ENCODE measurements around the gene SSH2.
"Not testable (repeated sequence)": the region's sequence is repeated elsewhere in the genome, so short reads cannot be mapped to it uniquely, and the experiment has no call there.

Gene SSH2

GRCh38 chr17:29683481-29683880, 246.5 kb downstream of the SSH2 start:
- peaks cover 0 to 9% of the 10 kb centered on the region in 2 donors for H3K36me3 ChIP-seq (ENCODE audit: control insufficient read depth in 1 of 2, insufficient read depth in 2 of 2, low read length in 2 of 2)
- H3K4me1 ChIP-seq (ENCODE audit: control insufficient read depth in 1 of 2, insufficient read depth in 2 of 2, low read length in 2 of 2), result peaks cover 5 to 24% of the 10 kb centered on the region in 2 donors
- H3K9me3 ChIP-seq (ENCODE audit: control insufficient read depth in 1 of 2, low read length in 2 of 2), result no peaks in the 10 kb centered on the region
- no peak overlapping the region for H3K4me3 ChIP-seq (ENCODE audit: low read depth in 1 of 2, low read length in 2 of 2)
- H3K27me3 ChIP-seq (ENCODE audit: control insufficient read depth in 1 of 2, insufficient read depth in 2 of 2, low read length in 2 of 2), result no peaks in the 10 kb centered on the region
- H3K9ac ChIP-seq (ENCODE audit: low read depth in 1 of 2, low read length in 2 of 2), result no peak overlapping the region
- no peak overlapping the region for H3K27ac ChIP-seq (ENCODE audit: low read depth, low read length)

DNA sequence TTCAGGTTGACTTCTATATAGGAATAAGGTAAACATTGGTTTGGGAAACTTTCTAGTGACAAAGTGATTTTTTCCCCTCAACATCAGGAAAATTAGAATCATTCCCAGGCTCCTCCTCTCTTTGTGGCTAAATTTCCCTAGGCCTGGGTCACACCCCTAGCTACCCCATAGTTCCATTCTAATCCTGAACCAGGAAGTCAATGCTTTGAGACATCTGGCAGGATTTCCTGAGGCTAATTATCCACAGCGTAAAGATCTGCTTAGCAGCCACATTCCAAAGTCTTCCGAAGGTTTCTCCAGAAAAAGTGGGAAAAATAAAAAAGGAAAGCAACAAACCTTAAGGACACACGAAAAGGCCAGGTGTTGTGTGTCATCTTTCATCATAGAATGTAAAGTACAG, 247.0 kb downstream of the SSH2 start:
- Histone ChIP-seq H3K9me3 (ENCODE audit: control insufficient read depth in 1 of 2, low read length in 2 of 2) (no peaks in the 10 kb centered on the region), H3K9ac (ENCODE audit: low read depth in 1 of 2, low read length in 2 of 2) (no peak overlapping the region), H3K4me3 (ENCODE audit: low read depth in 1 of 2, low read length in 2 of 2) (no peak overlapping the region), H3K27ac (ENCODE audit: low read depth, low read length) (no peak overlapping the region), H3K36me3 (ENCODE audit: control insufficient read depth in 1 of 2, insufficient read depth in 2 of 2, low read length in 2 of 2) (peaks cover 0 to 9% of the 10 kb centered on the region in 2 donors), H3K4me1 (ENCODE audit: control insufficient read depth in 1 of 2, insufficient read depth in 2 of 2, low read length in 2 of 2) (peaks cover 5 to 24% of the 10 kb centered on the region in 2 donors), H3K27me3 (ENCODE audit: control insufficient read depth in 1 of 2, insufficient read depth in 2 of 2, low read length in 2 of 2) (no peaks in the 10 kb centered on the region)

DNA sequence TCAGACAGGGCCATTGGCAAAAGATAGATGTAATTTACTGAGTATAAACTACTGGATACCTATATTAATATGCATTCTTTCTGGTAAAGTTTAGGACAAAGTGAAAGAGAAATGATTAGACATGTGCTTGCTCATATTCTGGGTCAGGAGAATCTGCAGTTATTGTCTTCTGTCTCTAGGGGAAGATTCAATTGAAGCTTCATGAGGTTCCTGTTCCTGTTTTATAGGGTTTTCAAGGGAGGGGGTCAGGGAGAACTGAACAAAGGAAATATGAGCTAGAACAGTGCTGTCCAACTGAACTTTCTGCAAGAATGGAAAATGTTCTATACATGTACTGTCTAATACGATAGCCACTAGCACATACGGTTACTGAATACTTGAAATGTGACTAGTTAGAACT, 248.0 kb downstream of the SSH2 start:
- Histone ChIP-seq H3K9ac (ENCODE audit: low read depth in 1 of 2, low read length in 2 of 2) (no peak overlapping the region), H3K27ac (ENCODE audit: low read depth, low read length) (no peak overlapping the region), H3K4me3 (ENCODE audit: low read depth in 1 of 2, low read length in 2 of 2) (no peak overlapping the region), H3K4me1 (ENCODE audit: control insufficient read depth in 1 of 2, insufficient read depth in 2 of 2, low read length in 2 of 2) (peaks cover under 1 to 16% of the 10 kb centered on the region in 2 donors), H3K36me3 (ENCODE audit: control insufficient read depth in 1 of 2, insufficient read depth in 2 of 2, low read length in 2 of 2) (peaks cover 0 to 15% of the 10 kb centered on the region in 2 donors), H3K9me3 (ENCODE audit: control insufficient read depth in 1 of 2, low read length in 2 of 2) (no peaks in the 10 kb centered on the region), H3K27me3 (ENCODE audit: control insufficient read depth in 1 of 2, insufficient read depth in 2 of 2, low read length in 2 of 2) (no peaks in the 10 kb centered on the region)

DNA sequence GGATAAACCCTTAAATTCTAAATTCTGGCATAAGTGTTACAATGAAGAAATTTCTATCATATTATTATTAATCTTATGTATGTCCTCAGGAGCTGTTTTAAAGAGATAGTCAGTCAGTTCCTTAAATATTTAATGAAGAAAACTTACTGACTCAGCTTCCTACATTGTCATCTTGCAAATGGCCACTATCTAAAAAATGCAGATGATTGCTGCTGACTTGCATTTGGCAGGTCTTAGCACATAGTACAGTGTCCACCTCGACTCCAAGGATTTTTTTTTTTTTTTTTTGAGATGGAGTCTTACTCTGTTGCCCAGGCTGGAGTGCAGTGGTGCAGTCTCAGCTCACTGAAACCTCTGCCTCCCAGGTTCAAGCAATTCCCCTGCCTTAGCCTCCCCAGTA, 252.2 kb downstream of the SSH2 start:
- Histone ChIP-seq H3K9ac (ENCODE audit: low read depth in 1 of 2, low read length in 2 of 2) (no peak overlapping the region), H3K27me3 (ENCODE audit: control insufficient read depth in 1 of 2, insufficient read depth in 2 of 2, low read length in 2 of 2) (no peaks in the 10 kb centered on the region), H3K4me3 (ENCODE audit: low read depth in 1 of 2, low read length in 2 of 2) (no peak overlapping the region), H3K4me1 (ENCODE audit: control insufficient read depth in 1 of 2, insufficient read depth in 2 of 2, low read length in 2 of 2) (peaks cover 0 to 5% of the 10 kb centered on the region in 2 donors), H3K36me3 (ENCODE audit: control insufficient read depth in 1 of 2, insufficient read depth in 2 of 2, low read length in 2 of 2) (peaks cover 0 to 21% of the 10 kb centered on the region in 2 donors), H3K27ac (ENCODE audit: low read depth, low read length) (no peak overlapping the region), H3K9me3 (ENCODE audit: control insufficient read depth in 1 of 2, low read length in 2 of 2) (no peaks in the 10 kb centered on the region)

DNA sequence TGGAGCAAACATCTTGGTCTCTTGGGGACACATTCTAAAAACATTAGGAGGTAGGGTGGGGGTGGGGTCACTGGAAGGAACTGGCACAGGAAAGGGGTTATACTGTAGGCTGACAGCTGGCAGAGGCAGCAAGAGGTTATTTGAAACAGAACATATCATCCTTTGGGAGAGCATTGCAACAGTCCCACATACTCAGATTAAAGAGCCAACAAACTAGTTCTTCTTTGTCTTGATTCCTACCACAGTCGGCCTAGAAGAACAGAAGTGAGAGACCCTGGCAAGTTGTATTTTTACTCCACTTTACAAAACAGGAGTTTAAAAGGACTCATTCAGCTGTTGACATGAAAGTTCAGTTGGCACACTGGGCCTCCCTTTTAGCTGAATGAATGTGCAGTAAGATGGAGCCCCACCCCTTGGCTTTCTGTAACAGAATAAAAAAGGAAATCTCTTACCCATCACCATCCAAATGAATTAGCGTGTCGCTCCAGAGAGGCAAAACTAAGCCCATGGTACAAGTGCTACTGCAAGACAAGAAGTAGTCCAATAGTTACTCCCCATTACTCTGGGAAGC, 252.7 kb downstream of the SSH2 start:
- Histone ChIP-seq H3K9me3 (ENCODE audit: control insufficient read depth in 1 of 2, low read length in 2 of 2) (no peaks in the 10 kb centered on the region), H3K27me3 (ENCODE audit: control insufficient read depth in 1 of 2, insufficient read depth in 2 of 2, low read length in 2 of 2) (no peaks in the 10 kb centered on the region), H3K4me1 (ENCODE audit: control insufficient read depth in 1 of 2, insufficient read depth in 2 of 2, low read length in 2 of 2) (no peaks in the 10 kb centered on the region), H3K4me3 (ENCODE audit: low read depth in 1 of 2, low read length in 2 of 2) (no peak overlapping the region), H3K27ac (ENCODE audit: low read depth, low read length) (no peak overlapping the region), H3K36me3 (ENCODE audit: control insufficient read depth in 1 of 2, insufficient read depth in 2 of 2, low read length in 2 of 2) (peaks cover 2 to 24% of the 10 kb centered on the region in 2 donors), H3K9ac (ENCODE audit: low read depth in 1 of 2, low read length in 2 of 2) (no peak overlapping the region)

GRCh38 chr17:29675961-29676360, 254.1 kb downstream of the SSH2 start:
- H3K27me3 ChIP-seq (ENCODE audit: control insufficient read depth in 1 of 2, insufficient read depth in 2 of 2, low read length in 2 of 2); H3K4me1 ChIP-seq (ENCODE audit: control insufficient read depth in 1 of 2, insufficient read depth in 2 of 2, low read length in 2 of 2); H3K4me3 ChIP-seq (ENCODE audit: low read depth in 1 of 2, low read length in 2 of 2); H3K27ac ChIP-seq (ENCODE audit: low read depth, low read length); H3K9me3 ChIP-seq (ENCODE audit: control insufficient read depth in 1 of 2, low read length in 2 of 2); H3K9ac ChIP-seq (ENCODE audit: low read depth in 1 of 2, low read length in 2 of 2): not testable (repeated sequence)
- peaks cover 9 to 31% of the 10 kb centered on the region in 2 donors for H3K36me3 ChIP-seq (ENCODE audit: control insufficient read depth in 1 of 2, insufficient read depth in 2 of 2, low read length in 2 of 2)

- no peaks in the 10 kb centered on the region for H3K9me3 ChIP-seq (ENCODE audit: control insufficient read depth in 1 of 2, low read length in 2 of 2)
- no peak overlapping the region for H3K9ac ChIP-seq (ENCODE audit: low read depth in 1 of 2, low read length in 2 of 2)
- no peaks in the 10 kb centered on the region for H3K4me1 ChIP-seq (ENCODE audit: control insufficient read depth in 1 of 2, insufficient read depth in 2 of 2, low read length in 2 of 2)
- H3K36me3 ChIP-seq (ENCODE audit: control insufficient read depth in 1 of 2, insufficient read depth in 2 of 2, low read length in 2 of 2), result peaks cover 9 to 36% of the 10 kb centered on the region in 2 donors
- H3K27me3 ChIP-seq (ENCODE audit: control insufficient read depth in 1 of 2, insufficient read depth in 2 of 2, low read length in 2 of 2), result no peaks in the 10 kb centered on the region
- H3K27ac ChIP-seq (ENCODE audit: low read depth, low read length), result no peak overlapping the region
- no peak overlapping the region for H3K4me3 ChIP-seq (ENCODE audit: low read depth in 1 of 2, low read length in 2 of 2)
These were observed 255.7 kb downstream of the SSH2 start for GRCh38 chr17:29674281-29674680.

GRCh38 chr17:29671661-29672060, 258.4 kb downstream of the SSH2 start:
- H3K27me3 ChIP-seq (ENCODE audit: control insufficient read depth in 1 of 2, insufficient read depth in 2 of 2, low read length in 2 of 2), result no peaks in the 10 kb centered on the region
- no peaks in the 10 kb centered on the region for H3K4me1 ChIP-seq (ENCODE audit: control insufficient read depth in 1 of 2, insufficient read depth in 2 of 2, low read length in 2 of 2)
- no peak overlapping the region for H3K4me3 ChIP-seq (ENCODE audit: low read depth in 1 of 2, low read length in 2 of 2)
- no peak overlapping the region for H3K9ac ChIP-seq (ENCODE audit: low read depth in 1 of 2, low read length in 2 of 2)
- H3K9me3 ChIP-seq (ENCODE audit: control insufficient read depth in 1 of 2, low read length in 2 of 2), result no peaks in the 10 kb centered on the region
- H3K36me3 ChIP-seq (ENCODE audit: control insufficient read depth in 1 of 2, insufficient read depth in 2 of 2, low read length in 2 of 2), result peaks cover 12 to 45% of the 10 kb centered on the region in 2 donors
- H3K27ac ChIP-seq (ENCODE audit: low read depth, low read length), result no peak overlapping the region

DNA sequence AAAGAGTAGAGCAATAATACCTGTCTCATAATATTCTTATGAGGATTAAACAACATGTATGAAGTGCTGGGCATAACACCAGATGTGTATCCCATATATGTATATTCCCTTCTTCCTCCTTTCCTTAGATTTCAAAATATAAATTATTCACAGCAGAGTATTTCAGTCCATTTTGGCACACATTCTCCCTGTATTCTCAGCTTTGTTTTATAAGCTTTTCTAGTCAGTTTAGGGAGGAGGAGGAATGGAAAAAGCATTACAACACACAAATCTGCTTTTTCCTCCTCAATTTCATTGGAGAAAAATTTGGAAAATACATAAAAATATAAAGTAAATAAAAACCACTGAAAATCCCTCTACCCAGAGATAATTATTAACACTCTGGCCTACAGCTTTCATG, 260.8 kb downstream of the SSH2 start:
- Histone ChIP-seq H3K27me3 (ENCODE audit: control insufficient read depth in 1 of 2, insufficient read depth in 2 of 2, low read length in 2 of 2) (no peaks in the 10 kb centered on the region), H3K36me3 (ENCODE audit: control insufficient read depth in 1 of 2, insufficient read depth in 2 of 2, low read length in 2 of 2) (peaks cover 12 to 46% of the 10 kb centered on the region in 2 donors), H3K4me3 (ENCODE audit: low read depth in 1 of 2, low read length in 2 of 2) (no peak overlapping the region), H3K9ac (ENCODE audit: low read depth in 1 of 2, low read length in 2 of 2) (no peak overlapping the region), H3K9me3 (ENCODE audit: control insufficient read depth in 1 of 2, low read length in 2 of 2) (no peaks in the 10 kb centered on the region), H3K4me1 (ENCODE audit: control insufficient read depth in 1 of 2, insufficient read depth in 2 of 2, low read length in 2 of 2) (peaks cover 0 to 10% of the 10 kb centered on the region in 2 donors), H3K27ac (ENCODE audit: low read depth, low read length) (no peak overlapping the region)

DNA sequence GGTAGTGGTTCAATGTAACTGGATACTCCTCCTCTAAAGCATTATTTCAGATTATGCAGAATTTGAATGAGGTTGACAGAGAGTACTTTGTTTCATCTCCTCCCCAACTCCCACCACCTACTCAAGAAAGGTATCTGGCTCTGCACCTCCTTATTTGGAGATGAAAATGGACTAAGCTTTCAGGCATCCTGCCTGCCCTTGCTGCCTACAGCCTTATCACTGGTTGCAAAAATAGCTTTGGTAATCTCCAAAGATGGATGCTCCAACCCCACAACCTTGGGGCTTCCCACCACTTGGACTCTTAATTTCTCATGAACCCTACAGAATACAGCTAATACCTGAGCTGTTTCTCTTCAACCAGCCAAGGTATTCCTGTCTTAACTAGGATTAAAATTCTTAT, 262.1 kb downstream of the SSH2 start:
- Histone ChIP-seq H3K27ac (ENCODE audit: low read depth, low read length) (no peak overlapping the region), H3K4me1 (ENCODE audit: control insufficient read depth in 1 of 2, insufficient read depth in 2 of 2, low read length in 2 of 2) (peaks cover 0 to 10% of the 10 kb centered on the region in 2 donors), H3K36me3 (ENCODE audit: control insufficient read depth in 1 of 2, insufficient read depth in 2 of 2, low read length in 2 of 2) (peaks cover 19 to 47% of the 10 kb centered on the region in 2 donors), H3K9ac (ENCODE audit: low read depth in 1 of 2, low read length in 2 of 2) (no peak overlapping the region), H3K4me3 (ENCODE audit: low read depth in 1 of 2, low read length in 2 of 2) (no peak overlapping the region), H3K27me3 (ENCODE audit: control insufficient read depth in 1 of 2, insufficient read depth in 2 of 2, low read length in 2 of 2) (no peaks in the 10 kb centered on the region), H3K9me3 (ENCODE audit: control insufficient read depth in 1 of 2, low read length in 2 of 2) (no peaks in the 10 kb centered on the region)

DNA sequence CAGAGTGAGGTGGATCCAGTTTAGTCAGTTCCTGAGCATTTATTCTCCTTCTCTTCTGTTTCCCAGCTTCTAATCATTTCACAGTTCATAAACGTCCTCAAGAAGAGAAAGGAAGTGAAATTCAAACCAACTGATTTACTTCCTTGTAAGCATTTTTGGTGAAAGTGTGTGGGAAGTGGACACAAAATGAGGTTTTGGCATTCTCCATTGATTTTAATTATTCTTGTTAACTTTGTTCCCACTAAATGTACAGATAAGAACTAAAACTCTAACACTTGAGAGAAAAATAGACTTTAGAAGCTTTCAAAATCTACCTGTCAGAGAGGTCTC, 264.6 kb downstream of the SSH2 start:
- Histone ChIP-seq H3K27ac (ENCODE audit: low read depth, low read length) (no peak overlapping the region), H3K9ac (ENCODE audit: low read depth in 1 of 2, low read length in 2 of 2) (no peak overlapping the region), H3K9me3 (ENCODE audit: control insufficient read depth in 1 of 2, low read length in 2 of 2) (no peaks in the 10 kb centered on the region), H3K4me1 (ENCODE audit: control insufficient read depth in 1 of 2, insufficient read depth in 2 of 2, low read length in 2 of 2) (peaks cover 0 to 10% of the 10 kb centered on the region in 2 donors), H3K4me3 (ENCODE audit: low read depth in 1 of 2, low read length in 2 of 2) (no peak overlapping the region), H3K27me3 (ENCODE audit: control insufficient read depth in 1 of 2, insufficient read depth in 2 of 2, low read length in 2 of 2) (no peaks in the 10 kb centered on the region), H3K36me3 (ENCODE audit: control insufficient read depth in 1 of 2, insufficient read depth in 2 of 2, low read length in 2 of 2) (peaks cover 11 to 41% of the 10 kb centered on the region in 2 donors)

Measured in duodenal mucosa (tissue), 2 donors.